HCT116 (cell line): ENCODE data around the gene PAPOLB. TPM values are rescaled to one million over a fixed set of nuclear protein-coding genes. Genes with fewer than 3 reads are reported as not detected.

ENCODE experiments used
- ATAC-seq: fragments of 200-7000 bp; cut with Tn5 transposase; 2 replicates; pipeline ENCODE4 v1.9.1; 2020; ENCODE audit warnings: mild to moderate bottlenecking, moderate library complexity
- BruUV-seq: library from RNA; stranded (reverse); fragments of 400-500 nt; replicated peaks from 2 replicates; lab custom pipeline; 2021; lab: Mats Ljungman, UMichigan
- CTCF ChIA-PET: fragments of 300-600 bp; sonication (Branson Sonifier 250); formaldehyde crosslinking; loops from one replicate; lab custom pipeline; 2021; ENCODE audit warnings: antibody characterized with exemption; lab: Charles Lee
- POLR2A ChIA-PET: fragments of 300-600, 350-600 bp; sonication (Branson Sonifier 250); formaldehyde crosslinking; loops from one replicate; lab custom pipeline; 2021; ENCODE audit warnings: antibody characterized with exemption; lab: Charles Lee
- RAD21 ChIA-PET, 2 experiments: fragments of 300-600 bp; sonication (Branson Sonifier 250); formaldehyde crosslinking; loops; one replicate each; lab custom pipeline; 2023; ENCODE audit warnings: low total read pairs in 2 of 2; ENCODE audit not compliant: uncharacterized antibody in 2 of 2, unreplicated experiment in 2 of 2, low non-redundant PET in 1 of 2; lab: Charles Lee
- DNase-seq: peaks from one replicate; pipeline ENCODE4 v3.0.0-alpha.2; 2010; ENCODE audit warnings: low read depth, low spot score
- H2AFZ ChIP-seq: fragments of 200-600 bp; shearing (Covaris generic), sonication (generic); 2 replicates; pipeline ENCODE4 v1.6.1; 2017; ENCODE audit warnings: low read depth, mixed run types, mixed read lengths, antibody characterized with exemption, low read length; ENCODE audit not compliant: poor library complexity, severe bottlenecking
- H3K27ac ChIP-seq: 2 replicates; pipeline ENCODE4 v1.5.1; 2012; ENCODE audit warnings: low read depth, low read length
- H3K27me3 ChIP-seq: fragments of 200-600 bp; sonication (generic); 2 replicates; pipeline ENCODE4 v1.6.1; 2016; ENCODE audit warnings: mixed run types, low read length, mixed read lengths; ENCODE audit not compliant: insufficient read depth
- H3K36me3 ChIP-seq, 2 experiments: fragments of 200-500 bp in 1 of 2; fragments of 200-600 bp in 1 of 2; sonication (Bioruptor generic) in 1 of 2; sonication (generic) in 1 of 2; 2 replicates each; pipeline versions ENCODE4 v1.5.1 to v1.6.1; 2014 to 2016; ENCODE audit warnings: low read length in 2 of 2, inconsistent platforms in 1 of 2, mixed read lengths in 1 of 2, mixed run types in 1 of 2; ENCODE audit not compliant: insufficient read depth in 2 of 2, control insufficient read depth in 1 of 2
- H3K4me1 ChIP-seq, 2 experiments: fragments of 200-600 bp in 1 of 2; sonication (generic) in 1 of 2; 2 replicates each; pipeline versions ENCODE4 v1.5.1 to v1.6.1; 2012 to 2017; ENCODE audit warnings: low read length in 2 of 2, inconsistent platforms in 1 of 2, mild to moderate bottlenecking in 1 of 2, mixed read lengths in 1 of 2, mixed run types in 1 of 2, moderate library complexity in 1 of 2; ENCODE audit not compliant: insufficient read depth in 2 of 2, control insufficient read depth in 1 of 2
- H3K4me2 ChIP-seq: fragments of 200-600 bp; sonication (generic); 2 replicates; pipeline ENCODE4 v1.6.1; 2017; ENCODE audit warnings: mixed run types, low read length, mixed read lengths
- H3K4me3 ChIP-seq, 2 experiments: fragments of 200-600 bp in 1 of 2; sonication (generic) in 1 of 2; replicated peaks in 1 of 2; 2 replicates each; pipeline ENCODE4 v1.5.1; 2011 to 2016; ENCODE audit warnings: low read length in 2 of 2, control low read depth in 1 of 2, low read depth in 1 of 2, mild to moderate bottlenecking in 1 of 2, mixed read lengths in 1 of 2, mixed run types in 1 of 2
- H3K79me2 ChIP-seq: fragments of 200-600 bp; sonication (generic); 2 replicates; pipeline ENCODE4 v1.6.1; 2017; ENCODE audit warnings: mild to moderate bottlenecking, mixed run types, low read length, moderate library complexity, mixed read lengths; ENCODE audit not compliant: insufficient read depth
- H3K9ac ChIP-seq: fragments of 200-600 bp; sonication (generic); 2 replicates; pipeline ENCODE4 v1.6.1; 2016; ENCODE audit warnings: low read length, mixed read lengths
- H3K9me2 ChIP-seq: fragments of 200-600 bp; sonication (generic), shearing (Covaris generic); 2 replicates; pipeline ENCODE4 v1.6.1; 2017; ENCODE audit warnings: mixed run types, mild to moderate bottlenecking, moderate library complexity; ENCODE audit not compliant: insufficient read depth
- H3K9me3 ChIP-seq, 2 experiments: fragments of 200-500 bp in 1 of 2; fragments of 200-600 bp in 1 of 2; sonication (Bioruptor generic) in 1 of 2; sonication (generic) in 1 of 2; 2 replicates each; pipeline ENCODE4 v1.6.1; 2014 to 2017; ENCODE audit warnings: low read length in 2 of 2, mixed read lengths in 2 of 2, inconsistent platforms in 1 of 2, low read depth in 1 of 2, mild to moderate bottlenecking in 1 of 2, mixed run types in 1 of 2, moderate library complexity in 1 of 2; ENCODE audit not compliant: control insufficient read depth in 1 of 2, insufficient read depth in 1 of 2
- H4K20me1 ChIP-seq: fragments of 200-600 bp; sonication (generic), shearing (Covaris generic); 2 replicates; pipeline ENCODE4 v1.6.1; 2017; ENCODE audit warnings: mixed run types, mild to moderate bottlenecking, moderate library complexity; ENCODE audit not compliant: insufficient read depth
- CBX3 ChIP-seq: IDR thresholded peaks from 2 replicates; pipeline ENCODE4 v1.6.1; 2012; ENCODE audit warnings: low read depth
- EZH2 ChIP-seq: fragments of 200-600 bp; sonication (generic); IDR thresholded peaks from 2 replicates; pipeline ENCODE4 v1.6.1; 2017; ENCODE audit warnings: antibody characterized with exemption, mixed run types
- SIN3A ChIP-seq: IDR thresholded peaks from 2 replicates; pipeline ENCODE4 v1.6.1; 2012; ENCODE audit warnings: low read depth
- ZFX ChIP-seq: fragments of 450-650 bp; IDR thresholded peaks from 2 replicates; pipeline ENCODE4 v1.6.1; 2017
- ZNF274 ChIP-seq: fragments of 200-500 bp; sonication (Bioruptor generic); IDR thresholded peaks from 2 replicates; pipeline ENCODE4 v1.6.1; 2014; ENCODE audit warnings: mild to moderate bottlenecking, low read depth, low read length, inconsistent platforms
- intact Hi-C: fragments of 100-400 bp; cut with micrococcal nuclease; formaldehyde crosslinking; loops from 2 replicates; pipeline ENCODE4 v1.10.0; 2022
- total RNA-seq: library from RNA; stranded (reverse); gene quantifications from one replicate; pipeline ENCODE4 v1.2.1, GENCODE V29; 2021; ENCODE audit not compliant: unreplicated experiment

The PAPOLB gene
- total RNA-seq, 1 experiment from 2014 or later = 0.20 TPM

DNA sequence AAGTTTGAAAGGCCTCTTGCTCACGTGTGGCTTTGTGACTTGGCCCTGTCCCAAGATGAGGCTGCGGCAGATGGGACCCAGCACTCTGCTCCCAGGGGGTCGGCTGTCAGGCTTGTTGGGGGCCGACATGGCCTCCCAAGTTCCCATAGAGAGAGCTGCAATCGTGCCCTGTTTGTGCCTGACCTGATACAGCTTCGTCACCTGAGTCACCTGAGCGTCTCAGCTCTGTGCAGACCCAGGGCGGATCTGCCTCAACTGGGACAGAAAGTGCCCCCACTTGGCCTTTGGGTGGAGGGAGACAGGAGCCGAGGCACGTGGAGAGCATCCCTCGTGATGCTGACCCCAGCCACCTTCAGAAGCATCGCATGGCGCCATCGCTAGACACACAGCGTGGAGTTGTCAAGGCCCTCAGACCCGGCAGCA lies 21.7 kb downstream of the PAPOLB start:
- Histone ChIP-seq H3K4me1 (no peaks in the 10 kb centered on the region), H3K9me2 (no peaks in the 10 kb centered on the region), H3K9ac (no peak overlapping the region), H3K4me2 (no peak overlapping the region), H3K27me3 (no peaks in the 10 kb centered on the region), H3K27ac (no peak overlapping the region), H3K4me3 (no peak overlapping the region), H3K9me3 (no peaks in the 10 kb centered on the region), H3K79me2 (no peaks in the 10 kb centered on the region), H2AFZ (no peak overlapping the region), H3K36me3 (no peaks in the 10 kb centered on the region), H4K20me1 (no peaks in the 10 kb centered on the region)
- ATAC-seq (no peak), DNase-seq (no peak)
- TF ChIP-seq SIN3A = no peak
- no peak for TF ChIP-seq EZH2
- TF ChIP-seq CBX3 = no peak
- CTCF ChIA-PET = interaction anchor here (1.7 kb wide), 1 partner anchor 44 kb away, joined by 5 read pairs; the partner anchor contains the start of gene RADIL
- intact Hi-C loops = no loop called here
- RAD21 ChIA-PET = no interaction called here
- POLR2A ChIA-PET = no interaction called here
- no TSS peak for BruUV-seq

- Histone ChIP-seq H3K36me3 (no peaks in the 10 kb centered on the region), H3K27me3 (no peaks in the 10 kb centered on the region), H3K4me3 (no peak overlapping the region), H3K9me2 (no peaks in the 10 kb centered on the region), H3K9ac (no peak overlapping the region), H2AFZ (no peak overlapping the region), H3K9me3 (no peaks in the 10 kb centered on the region), H3K4me1 (no peaks in the 10 kb centered on the region), H4K20me1 (no peaks in the 10 kb centered on the region), H3K4me2 (no peak overlapping the region), H3K27ac (no peak overlapping the region), H3K79me2 (no peaks in the 10 kb centered on the region)
- no peak for ATAC-seq
- TF ChIP-seq ZFX (no peak), CBX3 (no peak), ZNF274 (no peak)
- BruUV-seq = no TSS peak
- intact Hi-C loops = no loop called here
- ChIA-PET RAD21 (no interaction called here), POLR2A (no interaction called here), CTCF (interaction anchor here (1.7 kb wide), 1 partner anchor 45 kb away, joined by 5 read pairs; the partner anchor contains the start of gene RADIL)
- DNase-seq = no peak
These were observed 23.1 kb downstream of the PAPOLB start for GRCh38 chr7:4838626-4839334.
